Astrocyte of the cerebellum (primary cell): ENCODE measurements around the gene RNF151.

Source experiments
- DNase-seq: peaks from one replicate; pipeline ENCODE4 v3.0.0-alpha.2; 2011; ENCODE audit warnings: low read depth
- H3K4me3 ChIP-seq: 2 replicates; pipeline ENCODE4 v1.5.1; 2011; ENCODE audit warnings: mild to moderate bottlenecking, low read depth, low read length, moderate library complexity
- CTCF ChIP-seq: IDR thresholded peaks from 2 replicates; pipeline ENCODE4 v1.5.1; 2012; ENCODE audit warnings: low read length, low read depth, moderate library complexity, mild to moderate bottlenecking; ENCODE audit errors: missing control alignments
- in situ Hi-C: cut with HindIII; loops from 2 replicates; pipeline ENCODE4 v1.10.0; 2017; ENCODE audit warnings: low sequenced_read_pairs

The RNF151 gene

DNA sequence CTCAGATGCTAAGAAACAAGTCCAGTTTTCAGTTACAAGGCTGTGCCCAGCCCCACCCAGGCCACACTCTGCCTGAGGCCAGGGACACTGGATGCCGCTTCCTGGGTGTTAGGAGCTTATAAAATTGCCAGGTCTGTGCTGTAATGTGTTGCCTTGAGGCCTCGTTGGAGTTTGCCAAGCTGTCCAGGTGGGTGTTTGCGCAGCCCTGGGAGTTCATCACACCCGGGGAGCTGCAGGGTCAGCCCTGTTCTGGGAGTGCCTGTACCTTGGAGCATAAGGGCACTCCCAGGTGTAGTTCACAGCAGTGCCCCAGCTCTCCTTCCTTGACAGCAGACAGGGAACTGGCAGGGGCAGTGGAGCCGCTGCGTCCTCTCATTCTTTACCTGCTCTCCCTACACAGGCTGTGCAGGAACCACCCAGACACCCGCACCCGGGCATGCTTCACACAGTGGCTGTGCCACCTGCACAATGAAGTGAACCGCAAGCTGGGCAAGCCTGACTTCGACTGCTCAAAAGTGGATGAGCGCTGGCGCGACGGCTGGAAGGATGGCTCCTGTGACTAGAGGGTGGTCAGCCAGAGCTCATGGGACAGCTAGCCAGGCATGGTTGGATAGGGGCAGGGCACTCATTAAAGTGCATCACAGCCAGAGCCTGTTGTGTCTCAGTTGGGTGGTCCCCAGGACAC is 19.0 kb downstream of the RNF151 start:
- TF ChIP-seq CTCF = no peak
- no peak overlapping the region for H3K4me3 ChIP-seq

DNA sequence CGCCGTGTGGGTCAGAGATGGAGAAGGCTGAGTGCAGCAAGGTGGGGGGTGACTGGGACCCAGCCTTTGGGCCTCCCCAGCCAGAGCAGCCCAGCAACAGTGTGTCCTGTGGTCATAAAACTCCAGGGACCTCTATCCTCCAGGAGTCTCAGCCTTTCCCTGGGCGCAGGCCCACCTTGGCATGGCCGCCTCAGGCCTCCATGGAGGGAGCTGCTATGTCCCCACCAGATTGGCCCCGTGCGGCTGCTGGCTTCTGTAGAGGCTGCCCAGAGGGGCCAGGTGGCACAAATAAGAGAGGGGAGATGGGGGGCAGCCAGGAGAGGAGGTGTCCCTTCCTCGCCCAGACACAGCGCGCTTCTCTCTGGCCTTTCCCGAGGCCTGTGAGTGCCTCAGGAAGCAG is 20.5 kb downstream of the RNF151 start:
- in situ Hi-C loops = no loop called here
- DNase-seq = no peak
- H3K4me3 ChIP-seq = no peak overlapping the region
- TF ChIP-seq CTCF = no peak

More for the DNA sequence above, 19.0 kb downstream of the RNF151 start:
- DNase-seq = no peak
- in situ Hi-C loops = no loop called here

DNA sequence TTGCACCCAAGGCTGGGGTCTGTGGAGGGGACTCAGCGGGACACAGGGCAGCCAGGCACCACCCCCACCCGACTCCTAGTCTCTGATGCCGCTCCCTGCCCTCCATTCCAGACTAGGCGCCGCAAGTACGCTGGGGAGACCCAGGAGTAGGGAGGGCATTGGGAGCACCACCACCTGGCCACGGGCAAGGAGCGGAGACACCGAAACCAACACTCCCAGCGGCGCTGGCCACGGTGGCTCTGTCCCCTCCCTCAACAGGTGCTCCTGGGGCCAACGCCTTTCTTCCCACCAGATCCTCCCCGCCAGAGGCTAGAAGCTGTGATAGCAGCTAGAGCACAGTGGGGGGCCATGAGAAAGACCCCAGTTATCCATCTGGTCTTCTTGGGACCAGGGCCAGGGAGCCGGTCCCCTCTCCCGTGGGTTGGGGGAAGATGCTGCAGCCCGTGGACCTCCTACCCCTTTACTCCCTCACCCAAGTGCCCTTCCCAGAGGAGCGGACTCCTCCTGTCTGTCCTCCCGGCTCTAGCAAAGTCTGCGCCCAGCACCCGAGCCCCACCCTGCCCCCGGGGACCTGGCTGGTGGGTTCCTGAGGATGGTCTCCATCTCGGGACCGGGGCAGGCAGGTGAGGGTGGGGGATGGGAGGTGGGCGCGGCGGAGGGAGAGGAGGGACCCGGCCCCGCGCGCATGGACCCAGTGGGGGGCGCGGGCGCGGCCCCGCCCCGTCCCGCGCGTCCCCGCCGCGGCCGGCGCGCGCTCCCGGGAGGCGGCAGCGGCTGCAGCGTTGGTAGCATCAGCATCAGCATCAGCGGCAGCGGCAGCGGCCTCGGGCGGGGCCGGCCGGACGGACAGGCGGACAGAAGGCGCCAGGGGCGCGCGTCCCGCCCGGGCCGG is 22.8 kb downstream of the RNF151 start, which contains the start of gene SYNGR3:
Gene SYNGR3, plus strand, starts transcription at position 762 of the 892 bp plus-strand sequence. CDS start 133 bp downstream, outside the sequence.
- no peak for TF ChIP-seq CTCF
- peak within 1 kb of the TSS; percentile 21 for H3K4me3 ChIP-seq
- DNase-seq = no peak
- in situ Hi-C loops = no loop called here

DNA sequence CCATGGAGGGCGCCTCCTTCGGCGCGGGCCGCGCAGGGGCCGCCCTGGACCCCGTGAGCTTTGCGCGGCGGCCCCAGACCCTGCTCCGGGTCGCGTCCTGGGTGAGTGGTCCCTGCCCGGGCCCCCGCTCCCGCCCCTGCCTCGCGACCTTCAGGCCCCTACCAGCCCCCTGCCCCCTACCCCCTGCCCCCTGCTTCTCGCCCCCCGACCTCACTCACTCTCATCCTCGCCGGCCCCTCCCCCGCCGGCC is 23.4 kb downstream of the RNF151 start:
- DNase-seq = no peak
- no peak for TF ChIP-seq CTCF
- in situ Hi-C loops = no loop called here
- peak overlapping the region; percentile 21 for H3K4me3 ChIP-seq

DNA sequence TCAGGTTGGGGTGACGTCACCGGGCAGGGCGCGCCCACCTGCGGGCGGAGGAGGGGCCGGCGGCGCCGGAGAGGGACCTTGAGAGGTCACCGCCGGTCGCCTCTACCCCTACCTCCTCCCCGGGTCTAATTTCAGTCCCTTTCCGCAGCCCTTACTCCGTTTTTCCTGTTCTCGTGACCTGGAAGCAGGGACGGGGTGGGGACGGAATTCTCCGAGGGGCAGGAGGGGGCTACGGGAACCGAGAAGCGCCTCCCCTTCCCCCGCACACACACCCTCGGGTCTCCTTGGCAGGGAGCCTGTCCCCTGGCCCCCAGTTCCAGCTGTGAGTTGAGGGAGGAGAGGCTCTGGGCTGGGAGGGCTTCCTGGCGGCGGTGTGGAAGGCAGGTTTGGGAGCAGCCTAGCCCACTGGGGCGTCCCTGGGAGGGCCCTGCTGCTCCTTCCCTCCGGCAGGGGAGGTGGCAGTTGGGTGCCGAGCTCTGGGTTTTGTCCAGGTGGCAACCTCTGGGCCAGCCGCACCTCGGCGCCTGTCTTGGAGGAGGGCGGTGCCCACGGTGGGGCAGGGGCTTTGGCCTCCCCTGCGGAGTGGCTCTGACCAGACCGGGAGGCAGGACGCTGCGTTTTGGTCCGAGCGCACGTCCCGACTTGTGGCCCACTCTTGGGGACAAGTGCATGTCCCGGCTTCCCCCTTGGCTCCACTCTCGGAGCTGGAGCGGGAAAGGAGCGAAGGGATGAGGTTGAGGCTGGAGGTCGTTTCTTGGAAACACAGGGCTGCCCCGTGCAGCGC is 23.9 kb downstream of the RNF151 start:
- in situ Hi-C loops = no loop called here
- H3K4me3 ChIP-seq = peak overlapping the region; percentile 21
- no peak for TF ChIP-seq CTCF
- DNase-seq = no peak

DNA sequence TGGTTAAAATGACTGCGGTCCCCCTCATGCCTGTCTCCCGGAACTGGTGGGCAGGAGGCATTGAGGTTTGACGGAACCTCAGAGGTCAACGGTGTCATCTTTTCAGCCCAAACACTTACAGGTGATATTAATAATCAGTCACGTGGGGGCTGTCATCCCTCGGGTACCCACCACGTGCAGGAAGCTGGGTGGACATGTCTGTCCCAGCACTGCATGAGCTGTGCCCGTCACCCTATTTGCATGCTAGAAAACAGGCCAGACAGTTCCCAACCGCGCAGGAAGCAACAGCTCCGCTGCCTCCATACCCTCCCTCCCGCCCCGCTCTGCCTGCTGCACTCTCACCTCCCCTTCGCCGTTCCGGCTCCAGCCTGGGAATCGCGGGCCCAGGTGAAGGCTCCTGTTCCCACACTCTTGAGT is 24.5 kb downstream of the RNF151 start:
- in situ Hi-C loops = no loop called here
- DNase-seq = no peak
- TF ChIP-seq CTCF = no peak
- H3K4me3 ChIP-seq = no peak overlapping the region
